CD4-positive, alpha-beta T cell treated with Interleukin-21 for 1 hour (primary cell): ENCODE data around the gene HMCN1.
"Not testable (repeated sequence)": the region's sequence is repeated elsewhere in the genome, so short reads cannot be mapped to it uniquely, and the experiment has no call there.

Source experiments
- DNase-seq: peaks from one replicate; pipeline ENCODE4 v3.0.0-alpha.2; 2020

The HMCN1 gene

GRCh38 chr1:185860311-185860710 lies 126.1 kb downstream of the HMCN1 start:
- DNase-seq = no peak

GRCh38 chr1:185860859-185861258 lies 126.7 kb downstream of the HMCN1 start:
- no peak for DNase-seq

GRCh38 chr1:185861630-185862029 lies 127.4 kb downstream of the HMCN1 start:
- DNase-seq = no peak

- no peak for DNase-seq
These were observed 128.0 kb downstream of the HMCN1 start for GRCh38 chr1:185862235-185862634.

GRCh38 chr1:185864331-185864730 lies 130.1 kb downstream of the HMCN1 start:
- no peak for DNase-seq

GRCh38 chr1:185864889-185865517 lies 130.8 kb downstream of the HMCN1 start:
- DNase-seq = no peak

GRCh38 chr1:185869590-185869989 lies 135.4 kb downstream of the HMCN1 start:
- no peak for DNase-seq

GRCh38 chr1:185871627-185872150 lies 137.5 kb downstream of the HMCN1 start:
- no peak for DNase-seq

GRCh38 chr1:185874246-185874645 lies 140.1 kb downstream of the HMCN1 start:
- DNase-seq = no peak

GRCh38 chr1:185880330-185880729 lies 146.1 kb downstream of the HMCN1 start:
- DNase-seq = no peak

- no peak for DNase-seq
These were observed 146.7 kb downstream of the HMCN1 start for GRCh38 chr1:185880779-185881333.

GRCh38 chr1:185886046-185886445 lies 151.9 kb downstream of the HMCN1 start:
- DNase-seq = no peak

GRCh38 chr1:185886671-185887070 lies 152.5 kb downstream of the HMCN1 start:
- DNase-seq = no peak

GRCh38 chr1:185892831-185893403 lies 158.7 kb downstream of the HMCN1 start:
- not testable (repeated sequence) for DNase-seq

- no peak for DNase-seq
These were observed 160.6 kb downstream of the HMCN1 start for GRCh38 chr1:185894791-185895190.

GRCh38 chr1:185895208-185895900 lies 161.2 kb downstream of the HMCN1 start:
- DNase-seq = no peak

- DNase-seq = no peak
These were observed 162.7 kb downstream of the HMCN1 start for GRCh38 chr1:185896863-185897262.

GRCh38 chr1:185906186-185906585 lies 172.0 kb downstream of the HMCN1 start:
- no peak for DNase-seq

GRCh38 chr1:185907246-185907645 lies 173.1 kb downstream of the HMCN1 start:
- no peak for DNase-seq

- no peak for DNase-seq
These were observed 177.8 kb downstream of the HMCN1 start for GRCh38 chr1:185911978-185912377.

- no peak for DNase-seq
These were observed 178.3 kb downstream of the HMCN1 start for GRCh38 chr1:185912504-185912903.

GRCh38 chr1:185914089-185914488 lies 179.9 kb downstream of the HMCN1 start:
- no peak for DNase-seq

GRCh38 chr1:185916861-185917260 lies 182.7 kb downstream of the HMCN1 start:
- DNase-seq = no peak

- DNase-seq = no peak
These were observed 183.5 kb downstream of the HMCN1 start for GRCh38 chr1:185917646-185918045.
